Prostate gland (tissue), 2 donors: ENCODE results near the gene MSH2.

Experiments used
- POLR2A ChIP-seq: fragments of 450-650 bp; IDR thresholded peaks from one replicate; pipeline ENCODE4 v1.6.1; 2016; ENCODE audit warnings: antibody characterized with exemption, mild to moderate bottlenecking
- POLR2AphosphoS5 ChIP-seq: sonication (generic); formaldehyde crosslinking; IDR thresholded peaks from one replicate; pipeline ENCODE4 v1.6.1; 2017; ENCODE audit warnings: antibody characterized with exemption
- TF ChIP-seq, protein P1 (sequence below), 4 experiments: fragments of 200-600 bp in 2 of 4; fragments of 450-650 bp in 2 of 4; sonication (generic) in 2 of 4; IDR thresholded peaks; 1 replicate in 3 of 4; 2 replicates in 1 of 4; pipeline ENCODE4 v1.5.1; 2016 to 2019; ENCODE audit warnings: antibody characterized with exemption in 4 of 4, mild to moderate bottlenecking in 2 of 4, moderate library complexity in 2 of 4

DNA sequence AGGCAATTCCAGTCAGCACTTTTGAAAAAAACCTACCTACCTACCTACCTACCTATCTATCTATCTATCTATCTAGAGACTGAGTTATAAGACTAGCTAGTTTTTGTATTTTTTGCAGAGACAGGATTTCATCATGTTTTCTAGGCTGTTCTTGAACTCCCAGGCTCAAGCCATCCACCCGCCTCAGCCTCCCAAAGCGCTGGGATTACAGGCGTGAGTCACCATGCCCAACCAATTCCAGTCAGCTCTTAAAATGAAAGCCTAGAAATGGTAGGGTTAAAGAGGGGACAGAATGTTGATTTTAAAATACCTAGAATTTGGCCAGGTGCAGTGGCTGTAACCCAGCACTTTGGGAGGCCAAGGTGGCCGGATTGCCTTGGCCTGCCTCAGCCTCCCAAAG lies 19.1 kb downstream of the MSH2 start:
- TF ChIP-seq, protein P1, sequence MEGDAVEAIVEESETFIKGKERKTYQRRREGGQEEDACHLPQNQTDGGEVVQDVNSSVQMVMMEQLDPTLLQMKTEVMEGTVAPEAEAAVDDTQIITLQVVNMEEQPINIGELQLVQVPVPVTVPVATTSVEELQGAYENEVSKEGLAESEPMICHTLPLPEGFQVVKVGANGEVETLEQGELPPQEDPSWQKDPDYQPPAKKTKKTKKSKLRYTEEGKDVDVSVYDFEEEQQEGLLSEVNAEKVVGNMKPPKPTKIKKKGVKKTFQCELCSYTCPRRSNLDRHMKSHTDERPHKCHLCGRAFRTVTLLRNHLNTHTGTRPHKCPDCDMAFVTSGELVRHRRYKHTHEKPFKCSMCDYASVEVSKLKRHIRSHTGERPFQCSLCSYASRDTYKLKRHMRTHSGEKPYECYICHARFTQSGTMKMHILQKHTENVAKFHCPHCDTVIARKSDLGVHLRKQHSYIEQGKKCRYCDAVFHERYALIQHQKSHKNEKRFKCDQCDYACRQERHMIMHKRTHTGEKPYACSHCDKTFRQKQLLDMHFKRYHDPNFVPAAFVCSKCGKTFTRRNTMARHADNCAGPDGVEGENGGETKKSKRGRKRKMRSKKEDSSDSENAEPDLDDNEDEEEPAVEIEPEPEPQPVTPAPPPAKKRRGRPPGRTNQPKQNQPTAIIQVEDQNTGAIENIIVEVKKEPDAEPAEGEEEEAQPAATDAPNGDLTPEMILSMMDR (IDR thresholded peaks at IDR 0.05) = no peak
- no peak for TF ChIP-seq POLR2AphosphoS5
- TF ChIP-seq POLR2A = no peak
